H1 (cell line): ENCODE data around the gene LRG1. TPM values are rescaled to one million over a fixed set of nuclear protein-coding genes. Genes with fewer than 3 reads are reported as not detected.

Source experiments
- BACH1 ChIP-seq: IDR thresholded peaks from 2 replicates; pipeline ENCODE4 v1.6.1; 2012; ENCODE audit warnings: low read length, improper control_type of control experiment
- BRCA1 ChIP-seq: IDR thresholded peaks from 2 replicates; pipeline ENCODE4 v1.6.1; 2012; ENCODE audit warnings: low read depth, low read length, improper control_type of control experiment
- CBX5 ChIP-seq: fragments of 300-800, 300-1000 bp; sonication (generic); IDR thresholded peaks from 2 replicates; pipeline ENCODE4 v1.7.1; 2016; ENCODE audit warnings: antibody characterized with exemption, low read length, low read depth
- CHD1 ChIP-seq: IDR thresholded peaks from 2 replicates; pipeline ENCODE4 v1.6.1; 2012; ENCODE audit warnings: low read depth, low read length, improper control_type of control experiment
- POLR2AphosphoS5 ChIP-seq: IDR thresholded peaks from 2 replicates; pipeline ENCODE4 v1.6.1; 2011; ENCODE audit warnings: low read depth, low read length
- POU5F1 ChIP-seq: IDR thresholded peaks from 2 replicates; pipeline ENCODE4 v1.6.1; 2011; ENCODE audit warnings: low read depth, mild to moderate bottlenecking, low read length, moderate library complexity
- SUZ12 ChIP-seq: fragments of 200-600 bp; sonication (generic); IDR thresholded peaks from 2 replicates; pipeline ENCODE4 v1.6.1; 2012; ENCODE audit warnings: mild to moderate bottlenecking, inconsistent platforms, low read length, moderate library complexity, mixed read lengths
- TAF1 ChIP-seq: IDR thresholded peaks from 2 replicates; pipeline ENCODE4 v1.6.1; 2011; ENCODE audit warnings: mild to moderate bottlenecking, low read depth, low read length
- polyA plus RNA-seq, 7 experiments: library from polyadenylated mRNA; depleted of rRNA in 3 of 7; stranded (reverse) in 5 of 7; unstranded in 2 of 7; fragments of >200 nt in 5 of 7; fragments of 200-250 nt in 2 of 7; gene quantifications; 1 replicate in 5 of 7; 2 replicates in 1 of 7; 4 replicates in 1 of 7; pipeline versions ENCODE4 v1.2.1 to v1.2.3, GENCODE V29; 2011 to 2013; ENCODE audit warnings: missing spikeins in 2 of 7, mixed read lengths in 2 of 7
- total RNA-seq: library from RNA; stranded (reverse); fragmentation: NEBNext Ultra II Directional; extraction: Animal tissue kit (Norgen Biotek cat#: 25700); gene quantifications from 2 replicates; pipeline ENCODE4 v1.2.1, GENCODE V29; 2021
- TF ChIP-seq, protein P1 (sequence below): IDR thresholded peaks from 2 replicates; pipeline ENCODE4 v1.6.1; 2011; ENCODE audit warnings: low read depth, mild to moderate bottlenecking, low read length; ENCODE audit not compliant: insufficient read depth

The LRG1 gene
- total and polyA plus RNA-seq, 2 of the 8 experiments (the other 6 are each of a cell fraction or from before 2014, with no cell fraction given): 0.48 to 0.79 TPM

DNA sequence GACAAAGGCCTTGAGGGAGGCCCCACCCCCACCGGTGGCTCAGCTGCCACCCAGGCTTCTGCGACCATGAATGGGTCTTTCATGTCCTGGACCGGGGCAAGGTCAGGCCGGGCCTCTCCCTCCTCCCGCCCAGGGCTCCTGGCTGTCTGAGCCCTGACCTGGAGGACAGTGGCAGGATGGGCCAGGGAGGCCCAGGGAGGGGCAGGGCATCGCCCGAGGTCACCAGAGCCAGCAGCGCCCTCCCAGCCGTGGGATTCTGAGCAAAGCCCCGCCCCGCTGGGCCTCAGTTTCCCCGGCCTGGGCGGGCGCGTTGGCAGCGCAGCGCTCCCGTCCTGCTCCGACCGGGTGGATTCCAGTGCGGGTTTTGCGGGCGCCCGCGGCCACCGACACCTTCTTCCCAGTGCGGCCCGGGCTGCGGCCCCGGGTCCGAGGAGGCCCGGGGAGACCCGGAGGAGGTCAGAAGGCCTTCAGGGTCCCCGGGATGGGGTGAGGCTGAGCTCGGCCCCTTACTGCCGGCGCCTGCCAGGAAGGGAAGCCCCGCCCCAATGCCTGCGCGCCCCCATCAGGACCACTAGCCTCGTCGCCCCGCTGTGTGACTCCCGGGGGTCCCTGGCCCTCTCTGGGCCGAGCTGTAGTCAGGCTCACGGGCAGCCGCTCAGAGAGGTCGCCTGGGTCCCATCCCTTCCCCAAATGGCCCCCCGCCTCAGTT, 44.3 kb upstream of the LRG1 start (continued):
- no peak for TF ChIP-seq CBX5
- 0 out of 2 replicates have a peak, but pooled peaks have one; percentile 35 for TF ChIP-seq TAF1
- no peak for TF ChIP-seq POLR2AphosphoS5
- TF ChIP-seq BACH1: no peak
- no peak for TF ChIP-seq BRCA1
- TF ChIP-seq, protein P1, sequence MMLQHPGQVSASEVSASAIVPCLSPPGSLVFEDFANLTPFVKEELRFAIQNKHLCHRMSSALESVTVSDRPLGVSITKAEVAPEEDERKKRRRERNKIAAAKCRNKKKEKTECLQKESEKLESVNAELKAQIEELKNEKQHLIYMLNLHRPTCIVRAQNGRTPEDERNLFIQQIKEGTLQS: no peak
- TF ChIP-seq CHD1: no peak
- no peak for TF ChIP-seq SUZ12
- TF ChIP-seq POU5F1: no peak
